ENCODE data around the gene CLEC20A. TPM values are rescaled to one million over a fixed set of nuclear protein-coding genes. Genes with fewer than 3 reads are reported as not detected.

Gene CLEC20A
- total RNA-seq, 1 donor from 2014 or later, result not detected

DNA sequence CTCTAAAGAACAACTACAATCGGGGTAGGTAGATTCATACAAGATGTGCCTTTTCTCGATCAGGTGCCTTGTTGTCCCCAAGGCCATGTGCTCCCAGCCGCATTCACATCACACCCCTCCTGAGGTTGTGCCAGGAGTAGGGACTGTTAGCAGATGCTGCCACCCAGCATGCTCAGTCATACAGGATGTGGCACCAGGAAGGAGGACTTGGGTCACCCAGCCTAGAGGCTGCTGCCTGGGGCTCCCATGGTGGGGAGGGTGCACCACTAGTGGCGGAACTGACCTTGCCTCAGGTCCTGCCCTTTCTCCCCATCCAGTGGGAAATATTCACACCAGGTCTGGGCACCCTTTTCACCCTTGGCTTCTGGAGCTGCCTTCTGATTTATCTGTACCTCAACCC, 24.5 kb upstream of the CLEC20A start:
- TF ChIP-seq, protein P1, sequence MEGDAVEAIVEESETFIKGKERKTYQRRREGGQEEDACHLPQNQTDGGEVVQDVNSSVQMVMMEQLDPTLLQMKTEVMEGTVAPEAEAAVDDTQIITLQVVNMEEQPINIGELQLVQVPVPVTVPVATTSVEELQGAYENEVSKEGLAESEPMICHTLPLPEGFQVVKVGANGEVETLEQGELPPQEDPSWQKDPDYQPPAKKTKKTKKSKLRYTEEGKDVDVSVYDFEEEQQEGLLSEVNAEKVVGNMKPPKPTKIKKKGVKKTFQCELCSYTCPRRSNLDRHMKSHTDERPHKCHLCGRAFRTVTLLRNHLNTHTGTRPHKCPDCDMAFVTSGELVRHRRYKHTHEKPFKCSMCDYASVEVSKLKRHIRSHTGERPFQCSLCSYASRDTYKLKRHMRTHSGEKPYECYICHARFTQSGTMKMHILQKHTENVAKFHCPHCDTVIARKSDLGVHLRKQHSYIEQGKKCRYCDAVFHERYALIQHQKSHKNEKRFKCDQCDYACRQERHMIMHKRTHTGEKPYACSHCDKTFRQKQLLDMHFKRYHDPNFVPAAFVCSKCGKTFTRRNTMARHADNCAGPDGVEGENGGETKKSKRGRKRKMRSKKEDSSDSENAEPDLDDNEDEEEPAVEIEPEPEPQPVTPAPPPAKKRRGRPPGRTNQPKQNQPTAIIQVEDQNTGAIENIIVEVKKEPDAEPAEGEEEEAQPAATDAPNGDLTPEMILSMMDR (IDR thresholded peaks at IDR 0.05; ENCODE audit: partially characterized antibody, unreplicated experiment), result no peak
- Mint-ChIP-seq H3K4me3 (ENCODE audit: unreplicated experiment) (no peak overlapping the region), H3K36me3 (ENCODE audit: unreplicated experiment) (no peaks in the 10 kb centered on the region), H3K9me3 (ENCODE audit: unreplicated experiment) (no peaks in the 10 kb centered on the region), H3K27ac (ENCODE audit: unreplicated experiment) (no peak overlapping the region), H3K4me1 (ENCODE audit: low read depth, unreplicated experiment) (peaks cover 6% of the 10 kb centered on the region), H3K27me3 (ENCODE audit: unreplicated experiment) (no peaks in the 10 kb centered on the region)
- DNase-seq, result no peak

DNA sequence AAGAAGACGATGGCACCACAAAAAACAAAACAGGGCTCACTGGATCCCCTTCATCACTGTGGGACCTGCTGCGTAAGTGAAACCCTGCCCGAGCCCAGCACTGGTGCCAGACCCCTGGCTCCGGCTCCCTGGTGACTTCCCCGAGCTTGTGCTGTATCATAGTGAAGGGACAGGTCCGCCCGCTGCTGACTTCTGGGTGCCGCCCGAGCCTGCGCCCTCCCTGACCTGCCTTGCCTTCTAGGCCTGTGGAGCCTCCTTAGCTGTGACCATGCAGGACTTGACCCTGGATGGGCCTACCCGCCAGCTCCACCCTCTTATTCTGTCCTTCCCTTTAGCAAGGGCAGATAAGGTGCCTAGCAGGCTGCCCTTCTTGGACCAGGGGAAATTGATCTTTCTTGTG, 24.0 kb upstream of the CLEC20A start:
- H3K36me3 Mint-ChIP-seq (ENCODE audit: unreplicated experiment), result no peaks in the 10 kb centered on the region
- peaks cover 6% of the 10 kb centered on the region for H3K4me1 Mint-ChIP-seq (ENCODE audit: low read depth, unreplicated experiment)
- DNase-seq, result no peak
- TF ChIP-seq, protein P1 (IDR thresholded peaks at IDR 0.05; ENCODE audit: partially characterized antibody, unreplicated experiment), result no peak
- H3K9me3 Mint-ChIP-seq (ENCODE audit: unreplicated experiment), result no peaks in the 10 kb centered on the region
- no peaks in the 10 kb centered on the region for H3K27me3 Mint-ChIP-seq (ENCODE audit: unreplicated experiment)
- H3K27ac Mint-ChIP-seq (ENCODE audit: unreplicated experiment), result no peak overlapping the region
- H3K4me3 Mint-ChIP-seq (ENCODE audit: unreplicated experiment), result no peak overlapping the region

DNA sequence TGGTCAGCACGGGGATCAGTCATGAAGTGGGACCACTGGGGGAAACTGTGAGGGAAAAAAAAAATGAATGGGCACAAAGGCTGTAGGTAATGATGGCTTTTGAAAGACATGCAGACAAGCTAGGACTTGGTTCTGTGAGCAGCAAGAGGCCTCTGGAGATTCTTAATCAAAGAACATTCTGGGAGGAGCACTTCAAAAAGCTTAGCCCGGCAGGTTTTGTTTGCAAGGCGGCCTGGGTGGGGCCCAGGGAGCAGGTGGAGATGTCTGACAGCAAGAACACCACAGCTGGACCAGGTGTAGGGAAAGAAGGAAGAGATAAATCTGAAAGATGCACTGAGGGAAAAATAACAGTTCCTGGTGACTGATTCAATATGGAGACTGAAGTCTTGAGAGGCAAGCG, 22.1 kb upstream of the CLEC20A start:
- no peaks in the 10 kb centered on the region for H3K9me3 Mint-ChIP-seq (ENCODE audit: unreplicated experiment)
- no peak overlapping the region for H3K27ac Mint-ChIP-seq (ENCODE audit: unreplicated experiment)
- DNase-seq, result no peak
- H3K4me3 Mint-ChIP-seq (ENCODE audit: unreplicated experiment), result no peak overlapping the region
- no peaks in the 10 kb centered on the region for H3K36me3 Mint-ChIP-seq (ENCODE audit: unreplicated experiment)
- TF ChIP-seq, protein P1 (IDR thresholded peaks at IDR 0.05; ENCODE audit: partially characterized antibody, unreplicated experiment), result no peak
- peaks cover 12% of the 10 kb centered on the region for H3K4me1 Mint-ChIP-seq (ENCODE audit: low read depth, unreplicated experiment)
- no peaks in the 10 kb centered on the region for H3K27me3 Mint-ChIP-seq (ENCODE audit: unreplicated experiment)

DNA sequence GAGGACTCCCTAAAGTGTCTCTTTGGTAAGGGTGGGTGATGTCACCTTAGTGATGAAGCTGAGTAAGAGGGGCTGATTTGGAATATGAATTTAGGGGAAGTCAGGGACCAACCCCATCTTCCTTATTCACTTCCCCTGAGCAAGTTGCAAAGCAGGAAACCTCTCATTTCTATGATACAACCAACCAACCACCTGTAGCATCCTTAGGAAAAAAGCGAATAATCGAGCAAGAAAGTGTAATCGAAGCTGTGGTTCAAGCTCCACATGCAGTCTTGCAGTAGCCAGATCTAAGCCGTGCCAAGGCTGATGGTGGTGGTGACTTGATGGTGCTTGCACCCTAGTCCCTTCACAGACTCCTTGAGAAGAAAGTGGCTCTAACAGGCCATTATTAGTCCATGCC, 19.3 kb upstream of the CLEC20A start:
- TF ChIP-seq, protein P1 (IDR thresholded peaks at IDR 0.05; ENCODE audit: partially characterized antibody, unreplicated experiment), result no peak
- Mint-ChIP-seq H3K9me3 (ENCODE audit: unreplicated experiment) (no peaks in the 10 kb centered on the region), H3K4me3 (ENCODE audit: unreplicated experiment) (no peak overlapping the region), H3K27me3 (ENCODE audit: unreplicated experiment) (no peaks in the 10 kb centered on the region), H3K36me3 (ENCODE audit: unreplicated experiment) (no peaks in the 10 kb centered on the region), H3K27ac (ENCODE audit: unreplicated experiment) (no peak overlapping the region), H3K4me1 (ENCODE audit: low read depth, unreplicated experiment) (peaks cover 13% of the 10 kb centered on the region)
- no peak for DNase-seq

DNA sequence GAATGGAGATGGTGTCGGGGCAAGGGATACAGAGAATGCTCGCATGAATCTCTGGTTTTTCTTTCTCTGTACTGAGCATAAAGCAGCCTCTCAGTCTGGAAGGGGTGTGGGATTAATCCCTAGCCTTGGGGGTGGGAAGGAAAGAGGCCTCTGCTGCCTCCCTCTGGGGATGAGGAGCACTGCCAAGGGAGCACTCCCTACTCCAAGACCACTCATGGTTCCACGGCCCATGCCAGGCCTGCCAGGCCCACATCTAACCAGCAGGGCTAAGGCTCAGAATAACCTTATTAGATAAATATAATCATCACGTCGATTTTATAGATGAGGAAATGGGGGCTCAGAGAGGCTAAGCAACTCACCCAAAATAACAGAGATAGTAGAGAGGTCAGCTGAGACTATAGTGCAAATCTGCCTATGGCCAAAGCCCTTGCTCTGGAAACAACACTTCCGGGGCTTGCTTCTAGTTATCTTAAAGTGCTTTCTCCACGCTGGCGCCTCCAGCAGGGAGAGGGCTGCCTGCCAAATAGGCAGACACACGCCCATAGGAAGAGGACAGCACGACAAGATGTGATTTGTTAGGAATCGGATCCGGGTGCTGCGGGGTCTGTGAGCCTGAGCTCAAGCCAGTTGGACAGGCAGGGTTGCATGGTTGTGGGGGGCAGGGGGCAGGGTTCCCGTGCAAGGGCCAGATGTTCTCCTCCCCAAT, 16.7 kb upstream of the CLEC20A start:
- DNase-seq, result no peak
- Mint-ChIP-seq H3K9me3 (ENCODE audit: unreplicated experiment) (no peaks in the 10 kb centered on the region), H3K4me3 (ENCODE audit: unreplicated experiment) (no peak overlapping the region), H3K36me3 (ENCODE audit: unreplicated experiment) (no peaks in the 10 kb centered on the region), H3K27ac (ENCODE audit: unreplicated experiment) (no peak overlapping the region), H3K4me1 (ENCODE audit: low read depth, unreplicated experiment) (peaks cover 7% of the 10 kb centered on the region), H3K27me3 (ENCODE audit: unreplicated experiment) (no peaks in the 10 kb centered on the region)
- TF ChIP-seq, protein P1 (IDR thresholded peaks at IDR 0.05; ENCODE audit: partially characterized antibody, unreplicated experiment), result no peak

Measured in glutamatergic neuron (in vitro differentiated cells).